ENCODE data around the gene OR2T12. TPM values are rescaled to one million over a fixed set of nuclear protein-coding genes. Genes with fewer than 3 reads are reported as not detected.

Gene OR2T12, protein sequence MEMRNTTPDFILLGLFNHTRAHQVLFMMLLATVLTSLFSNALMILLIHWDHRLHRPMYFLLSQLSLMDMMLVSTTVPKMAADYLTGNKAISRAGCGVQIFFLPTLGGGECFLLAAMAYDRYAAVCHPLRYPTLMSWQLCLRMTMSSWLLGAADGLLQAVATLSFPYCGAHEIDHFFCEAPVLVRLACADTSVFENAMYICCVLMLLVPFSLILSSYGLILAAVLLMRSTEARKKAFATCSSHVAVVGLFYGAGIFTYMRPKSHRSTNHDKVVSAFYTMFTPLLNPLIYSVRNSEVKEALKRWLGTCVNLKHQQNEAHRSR
- total RNA-seq (2021; ENCODE audit: unreplicated experiment) = not detected
- polyA plus RNA-seq (2012) = not detected in 2 replicates
- Bru-seq, nascent RNA = not detected
- not detected for BruChase-seq, experiment 1, labeled RNA remaining after a 6-hour chase
- not detected for BruChase-seq, experiment 2, labeled RNA remaining after a 2-hour chase
- long read RNA-seq = 0 reads

DNA sequence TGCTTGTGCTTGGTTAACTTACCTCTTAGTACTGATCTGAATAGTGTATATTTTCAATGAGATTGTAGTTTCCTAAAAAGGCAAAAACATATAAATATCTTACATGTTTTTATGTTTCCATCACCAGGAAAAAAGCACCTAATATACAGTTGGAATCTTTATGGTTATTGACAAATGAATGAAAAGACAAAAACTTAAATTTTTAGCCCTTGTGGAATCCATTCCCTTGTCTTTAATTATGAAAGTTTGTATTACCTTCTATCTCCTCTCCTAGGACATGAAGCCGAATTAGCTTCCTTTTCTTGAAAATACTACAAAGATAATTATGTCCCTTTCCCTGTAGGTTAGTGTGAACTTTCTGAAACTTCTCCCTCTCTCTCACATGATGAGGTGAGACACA, at the start of gene OR2T12:
Gene OR2T12, minus strand, starts transcription at position 101 of the 400 bp plus-strand sequence. CDS start 7,846 bp downstream, outside the sequence.
- no peak within 1 kb of the TSS for H3K4me3 ChIP-seq (replicated peaks in 1 of 2; ENCODE audit: low read depth in 1 of 2, low read length in 2 of 2)
- no peak within 1 kb of the TSS for H3K9ac ChIP-seq (ENCODE audit: low read length)
- ATAC-seq = no peak
- no peak within 1 kb of the TSS for H3K4me2 ChIP-seq (ENCODE audit: low read length)
- no peaks in the 10 kb centered on the region for H4K20me1 ChIP-seq (ENCODE audit: insufficient read depth)
- no TSS peak for BruUV-seq (replicated peaks)
- POLR2A ChIA-PET = no interaction called here
- H3K36me3 ChIP-seq (ENCODE audit: control insufficient read depth in 1 of 2, insufficient read depth in 2 of 2, low read length in 2 of 2) = no peaks in the 10 kb centered on the region
- H3K27me3 ChIP-seq (ENCODE audit: insufficient read depth, low read length) = no peaks in the 10 kb centered on the region
- H2AFZ ChIP-seq (ENCODE audit: low read depth, low read length, poor library complexity, severe bottlenecking) = no peak within 1 kb of the TSS
- H3K79me2 ChIP-seq (ENCODE audit: insufficient read depth, low read length) = no peaks in the 10 kb centered on the region
- CTCF ChIA-PET = no interaction called here
- RAD21 ChIA-PET (ENCODE audit: low non-redundant PET in 1 of 2, low total read pairs in 2 of 2, uncharacterized antibody in 2 of 2, unreplicated experiment in 2 of 2) = no interaction called here
- no peak for DNase-seq (ENCODE audit: low read depth, low spot score)
- H3K27ac ChIP-seq (ENCODE audit: low read depth, low read length) = no peak within 1 kb of the TSS
- intact Hi-C loops (cut with micrococcal nuclease) = no loop called here
- peaks cover 0 to 4% of the 10 kb centered on the region in 2 experiments; a peak in 1 of 4 replicates for H3K9me3 ChIP-seq (ENCODE audit: control insufficient read depth in 1 of 2, insufficient read depth in 1 of 2, low read depth in 1 of 2, low read length in 2 of 2)
- H3K4me1 ChIP-seq (ENCODE audit: control insufficient read depth in 1 of 2, insufficient read depth in 2 of 2, low read length in 2 of 2) = no peaks in the 10 kb centered on the region
- TF ChIP-seq CEBPB (IDR thresholded peaks at IDR 0.05; ENCODE audit: low read depth) (no peak), EGR1 (IDR thresholded peaks at IDR 0.05; ENCODE audit: low read depth) (no peak), SIN3A (IDR thresholded peaks at IDR 0.05; ENCODE audit: low read depth) (no peak), EZH2 (IDR thresholded peaks at IDR 0.05) (no peak), ZFX (IDR thresholded peaks at IDR 0.05) (no peak)
- TF ChIP-seq, protein P1, sequence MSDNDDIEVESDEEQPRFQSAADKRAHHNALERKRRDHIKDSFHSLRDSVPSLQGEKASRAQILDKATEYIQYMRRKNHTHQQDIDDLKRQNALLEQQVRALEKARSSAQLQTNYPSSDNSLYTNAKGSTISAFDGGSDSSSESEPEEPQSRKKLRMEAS (IDR thresholded peaks at IDR 0.05) = no peak
- TF ChIP-seq, protein P2, sequence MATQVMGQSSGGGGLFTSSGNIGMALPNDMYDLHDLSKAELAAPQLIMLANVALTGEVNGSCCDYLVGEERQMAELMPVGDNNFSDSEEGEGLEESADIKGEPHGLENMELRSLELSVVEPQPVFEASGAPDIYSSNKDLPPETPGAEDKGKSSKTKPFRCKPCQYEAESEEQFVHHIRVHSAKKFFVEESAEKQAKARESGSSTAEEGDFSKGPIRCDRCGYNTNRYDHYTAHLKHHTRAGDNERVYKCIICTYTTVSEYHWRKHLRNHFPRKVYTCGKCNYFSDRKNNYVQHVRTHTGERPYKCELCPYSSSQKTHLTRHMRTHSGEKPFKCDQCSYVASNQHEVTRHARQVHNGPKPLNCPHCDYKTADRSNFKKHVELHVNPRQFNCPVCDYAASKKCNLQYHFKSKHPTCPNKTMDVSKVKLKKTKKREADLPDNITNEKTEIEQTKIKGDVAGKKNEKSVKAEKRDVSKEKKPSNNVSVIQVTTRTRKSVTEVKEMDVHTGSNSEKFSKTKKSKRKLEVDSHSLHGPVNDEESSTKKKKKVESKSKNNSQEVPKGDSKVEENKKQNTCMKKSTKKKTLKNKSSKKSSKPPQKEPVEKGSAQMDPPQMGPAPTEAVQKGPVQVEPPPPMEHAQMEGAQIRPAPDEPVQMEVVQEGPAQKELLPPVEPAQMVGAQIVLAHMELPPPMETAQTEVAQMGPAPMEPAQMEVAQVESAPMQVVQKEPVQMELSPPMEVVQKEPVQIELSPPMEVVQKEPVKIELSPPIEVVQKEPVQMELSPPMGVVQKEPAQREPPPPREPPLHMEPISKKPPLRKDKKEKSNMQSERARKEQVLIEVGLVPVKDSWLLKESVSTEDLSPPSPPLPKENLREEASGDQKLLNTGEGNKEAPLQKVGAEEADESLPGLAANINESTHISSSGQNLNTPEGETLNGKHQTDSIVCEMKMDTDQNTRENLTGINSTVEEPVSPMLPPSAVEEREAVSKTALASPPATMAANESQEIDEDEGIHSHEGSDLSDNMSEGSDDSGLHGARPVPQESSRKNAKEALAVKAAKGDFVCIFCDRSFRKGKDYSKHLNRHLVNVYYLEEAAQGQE (IDR thresholded peaks at IDR 0.05; ENCODE audit: low read depth) = no peak
- TF ChIP-seq, protein P3, sequence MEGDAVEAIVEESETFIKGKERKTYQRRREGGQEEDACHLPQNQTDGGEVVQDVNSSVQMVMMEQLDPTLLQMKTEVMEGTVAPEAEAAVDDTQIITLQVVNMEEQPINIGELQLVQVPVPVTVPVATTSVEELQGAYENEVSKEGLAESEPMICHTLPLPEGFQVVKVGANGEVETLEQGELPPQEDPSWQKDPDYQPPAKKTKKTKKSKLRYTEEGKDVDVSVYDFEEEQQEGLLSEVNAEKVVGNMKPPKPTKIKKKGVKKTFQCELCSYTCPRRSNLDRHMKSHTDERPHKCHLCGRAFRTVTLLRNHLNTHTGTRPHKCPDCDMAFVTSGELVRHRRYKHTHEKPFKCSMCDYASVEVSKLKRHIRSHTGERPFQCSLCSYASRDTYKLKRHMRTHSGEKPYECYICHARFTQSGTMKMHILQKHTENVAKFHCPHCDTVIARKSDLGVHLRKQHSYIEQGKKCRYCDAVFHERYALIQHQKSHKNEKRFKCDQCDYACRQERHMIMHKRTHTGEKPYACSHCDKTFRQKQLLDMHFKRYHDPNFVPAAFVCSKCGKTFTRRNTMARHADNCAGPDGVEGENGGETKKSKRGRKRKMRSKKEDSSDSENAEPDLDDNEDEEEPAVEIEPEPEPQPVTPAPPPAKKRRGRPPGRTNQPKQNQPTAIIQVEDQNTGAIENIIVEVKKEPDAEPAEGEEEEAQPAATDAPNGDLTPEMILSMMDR (IDR thresholded peaks at IDR 0.05 in 2 of 3, conservative IDR thresholded peaks at IDR 0.05 in 1 of 3; ENCODE audit: borderline replicate concordance in 1 of 3, insufficient read depth in 1 of 3, low read depth in 2 of 3, low read length in 2 of 3) = no peak
- H3K9me2 ChIP-seq (ENCODE audit: insufficient read depth) = no peaks in the 10 kb centered on the region

All from HCT116 (cell line).